Measurements from ENCODE around the gene STAT5B.

The STAT5B gene

GRCh38 chr17:42180922-42181850, 95.0 kb downstream of the STAT5B start, which contains the start of gene KCNH4:
KCNH4 (minus strand) TSS chr17:42181142; CDS start chr17:42180945, 197 bp downstream.
- Histone ChIP-seq H3K36me3 (ENCODE audit: control insufficient read depth in 1 of 2, insufficient read depth in 2 of 2, low read length in 2 of 2) (no peaks in the 10 kb centered on the region), H3K4me3 (ENCODE audit: low read depth in 1 of 2, low read length in 2 of 2) (peak within 1 kb of the TSS; percentile 44 to 54), H3K27me3 (ENCODE audit: control insufficient read depth in 1 of 2, insufficient read depth in 2 of 2, low read length in 2 of 2) (peaks cover 2 to 7% of the 10 kb centered on the region in 2 donors), H3K4me1 (ENCODE audit: control insufficient read depth in 1 of 2, insufficient read depth in 2 of 2, low read length in 2 of 2) (peaks cover 30 to 48% of the 10 kb centered on the region in 2 donors), H3K27ac (ENCODE audit: low read depth, low read length) (no peak within 1 kb of the TSS), H3K9ac (ENCODE audit: low read depth in 1 of 2, low read length in 2 of 2) (no peak within 1 kb of the TSS), H3K9me3 (ENCODE audit: control insufficient read depth in 1 of 2, low read length in 2 of 2) (no peaks in the 10 kb centered on the region)

- Histone ChIP-seq H3K36me3 (ENCODE audit: control insufficient read depth in 1 of 2, insufficient read depth in 2 of 2, low read length in 2 of 2) (no peaks in the 10 kb centered on the region), H3K9ac (ENCODE audit: low read depth in 1 of 2, low read length in 2 of 2) (no peak overlapping the region), H3K27me3 (ENCODE audit: control insufficient read depth in 1 of 2, insufficient read depth in 2 of 2, low read length in 2 of 2) (peaks cover 2 to 7% of the 10 kb centered on the region in 2 donors), H3K4me3 (ENCODE audit: low read depth in 1 of 2, low read length in 2 of 2) (peak overlapping the region; percentile 22 to 54), H3K27ac (ENCODE audit: low read depth, low read length) (no peak overlapping the region), H3K4me1 (ENCODE audit: control insufficient read depth in 1 of 2, insufficient read depth in 2 of 2, low read length in 2 of 2) (peaks cover 29 to 45% of the 10 kb centered on the region in 2 donors), H3K9me3 (ENCODE audit: control insufficient read depth in 1 of 2, low read length in 2 of 2) (no peaks in the 10 kb centered on the region)
Observed at GRCh38 chr17:42180411-42180921, 95.7 kb downstream of the STAT5B start.

GRCh38 chr17:42179911-42180410, 96.2 kb downstream of the STAT5B start:
- peaks cover 2 to 7% of the 10 kb centered on the region in 2 donors for H3K27me3 ChIP-seq (ENCODE audit: control insufficient read depth in 1 of 2, insufficient read depth in 2 of 2, low read length in 2 of 2)
- peaks cover 24 to 40% of the 10 kb centered on the region in 2 donors for H3K4me1 ChIP-seq (ENCODE audit: control insufficient read depth in 1 of 2, insufficient read depth in 2 of 2, low read length in 2 of 2)
- no peaks in the 10 kb centered on the region for H3K36me3 ChIP-seq (ENCODE audit: control insufficient read depth in 1 of 2, insufficient read depth in 2 of 2, low read length in 2 of 2)
- H3K9me3 ChIP-seq (ENCODE audit: control insufficient read depth in 1 of 2, low read length in 2 of 2): no peaks in the 10 kb centered on the region
- H3K4me3 ChIP-seq (ENCODE audit: low read depth in 1 of 2, low read length in 2 of 2): peak overlapping the region in 1 of 2 donors; percentile 54
- H3K9ac ChIP-seq (ENCODE audit: low read depth in 1 of 2, low read length in 2 of 2): no peak overlapping the region
- no peak overlapping the region for H3K27ac ChIP-seq (ENCODE audit: low read depth, low read length)

GRCh38 chr17:42179335-42179734, 96.9 kb downstream of the STAT5B start:
- no peak overlapping the region for H3K4me3 ChIP-seq (ENCODE audit: low read depth in 1 of 2, low read length in 2 of 2)
- no peaks in the 10 kb centered on the region for H3K36me3 ChIP-seq (ENCODE audit: control insufficient read depth in 1 of 2, insufficient read depth in 2 of 2, low read length in 2 of 2)
- no peak overlapping the region for H3K9ac ChIP-seq (ENCODE audit: low read depth in 1 of 2, low read length in 2 of 2)
- H3K4me1 ChIP-seq (ENCODE audit: control insufficient read depth in 1 of 2, insufficient read depth in 2 of 2, low read length in 2 of 2): peaks cover 18 to 33% of the 10 kb centered on the region in 2 donors
- no peak overlapping the region for H3K27ac ChIP-seq (ENCODE audit: low read depth, low read length)
- H3K27me3 ChIP-seq (ENCODE audit: control insufficient read depth in 1 of 2, insufficient read depth in 2 of 2, low read length in 2 of 2): peaks cover 2 to 7% of the 10 kb centered on the region in 2 donors
- H3K9me3 ChIP-seq (ENCODE audit: control insufficient read depth in 1 of 2, low read length in 2 of 2): no peaks in the 10 kb centered on the region

GRCh38 chr17:42178817-42179216, 97.4 kb downstream of the STAT5B start:
- H3K27ac ChIP-seq (ENCODE audit: low read depth, low read length): no peak overlapping the region

GRCh38 chr17:42177684-42178083, 98.5 kb downstream of the STAT5B start:
- H3K4me3 ChIP-seq (ENCODE audit: low read depth in 1 of 2, low read length in 2 of 2): no peak overlapping the region
- peaks cover 2 to 7% of the 10 kb centered on the region in 2 donors for H3K27me3 ChIP-seq (ENCODE audit: control insufficient read depth in 1 of 2, insufficient read depth in 2 of 2, low read length in 2 of 2)
- no peaks in the 10 kb centered on the region for H3K36me3 ChIP-seq (ENCODE audit: control insufficient read depth in 1 of 2, insufficient read depth in 2 of 2, low read length in 2 of 2)
- H3K9me3 ChIP-seq (ENCODE audit: control insufficient read depth in 1 of 2, low read length in 2 of 2): no peaks in the 10 kb centered on the region
- H3K9ac ChIP-seq (ENCODE audit: low read depth in 1 of 2, low read length in 2 of 2): no peak overlapping the region
- peaks cover 11 to 19% of the 10 kb centered on the region in 2 donors for H3K4me1 ChIP-seq (ENCODE audit: control insufficient read depth in 1 of 2, insufficient read depth in 2 of 2, low read length in 2 of 2)
- H3K27ac ChIP-seq (ENCODE audit: low read depth, low read length): no peak overlapping the region

More at GRCh38 chr17:42178817-42179216, 97.4 kb downstream of the STAT5B start:
- Histone ChIP-seq H3K4me1 (ENCODE audit: control insufficient read depth in 1 of 2, insufficient read depth in 2 of 2, low read length in 2 of 2) (peaks cover 17 to 30% of the 10 kb centered on the region in 2 donors), H3K9ac (ENCODE audit: low read depth in 1 of 2, low read length in 2 of 2) (no peak overlapping the region), H3K4me3 (ENCODE audit: low read depth in 1 of 2, low read length in 2 of 2) (no peak overlapping the region), H3K9me3 (ENCODE audit: control insufficient read depth in 1 of 2, low read length in 2 of 2) (no peaks in the 10 kb centered on the region), H3K36me3 (ENCODE audit: control insufficient read depth in 1 of 2, insufficient read depth in 2 of 2, low read length in 2 of 2) (no peaks in the 10 kb centered on the region), H3K27me3 (ENCODE audit: control insufficient read depth in 1 of 2, insufficient read depth in 2 of 2, low read length in 2 of 2) (peaks cover 2 to 7% of the 10 kb centered on the region in 2 donors)

- Histone ChIP-seq H3K27me3 (ENCODE audit: control insufficient read depth in 1 of 2, insufficient read depth in 2 of 2, low read length in 2 of 2) (no peaks in the 10 kb centered on the region), H3K27ac (ENCODE audit: low read depth, low read length) (no peak overlapping the region), H3K36me3 (ENCODE audit: control insufficient read depth in 1 of 2, insufficient read depth in 2 of 2, low read length in 2 of 2) (no peaks in the 10 kb centered on the region), H3K4me3 (ENCODE audit: low read depth in 1 of 2, low read length in 2 of 2) (no peak overlapping the region), H3K9ac (ENCODE audit: low read depth in 1 of 2, low read length in 2 of 2) (no peak overlapping the region), H3K4me1 (ENCODE audit: control insufficient read depth in 1 of 2, insufficient read depth in 2 of 2, low read length in 2 of 2) (peaks cover 0 to 3% of the 10 kb centered on the region in 2 donors), H3K9me3 (ENCODE audit: control insufficient read depth in 1 of 2, low read length in 2 of 2) (no peaks in the 10 kb centered on the region)
Observed at GRCh38 chr17:42174126-42174783, 101.9 kb downstream of the STAT5B start.

GRCh38 chr17:42171831-42172230, 104.4 kb downstream of the STAT5B start:
- no peaks in the 10 kb centered on the region for H3K36me3 ChIP-seq (ENCODE audit: control insufficient read depth in 1 of 2, insufficient read depth in 2 of 2, low read length in 2 of 2)
- H3K9ac ChIP-seq (ENCODE audit: low read depth in 1 of 2, low read length in 2 of 2): no peak overlapping the region
- no peak overlapping the region for H3K4me3 ChIP-seq (ENCODE audit: low read depth in 1 of 2, low read length in 2 of 2)
- no peak overlapping the region for H3K27ac ChIP-seq (ENCODE audit: low read depth, low read length)
- H3K27me3 ChIP-seq (ENCODE audit: control insufficient read depth in 1 of 2, insufficient read depth in 2 of 2, low read length in 2 of 2): no peaks in the 10 kb centered on the region
- no peaks in the 10 kb centered on the region for H3K4me1 ChIP-seq (ENCODE audit: control insufficient read depth in 1 of 2, insufficient read depth in 2 of 2, low read length in 2 of 2)
- H3K9me3 ChIP-seq (ENCODE audit: control insufficient read depth in 1 of 2, low read length in 2 of 2): no peaks in the 10 kb centered on the region

GRCh38 chr17:42169351-42169750, 106.8 kb downstream of the STAT5B start:
- no peaks in the 10 kb centered on the region for H3K9me3 ChIP-seq (ENCODE audit: control insufficient read depth in 1 of 2, low read length in 2 of 2)
- no peaks in the 10 kb centered on the region for H3K27me3 ChIP-seq (ENCODE audit: control insufficient read depth in 1 of 2, insufficient read depth in 2 of 2, low read length in 2 of 2)
- H3K36me3 ChIP-seq (ENCODE audit: control insufficient read depth in 1 of 2, insufficient read depth in 2 of 2, low read length in 2 of 2): no peaks in the 10 kb centered on the region
- no peaks in the 10 kb centered on the region for H3K4me1 ChIP-seq (ENCODE audit: control insufficient read depth in 1 of 2, insufficient read depth in 2 of 2, low read length in 2 of 2)
- no peak overlapping the region for H3K9ac ChIP-seq (ENCODE audit: low read depth in 1 of 2, low read length in 2 of 2)
- H3K4me3 ChIP-seq (ENCODE audit: low read depth in 1 of 2, low read length in 2 of 2): no peak overlapping the region
- H3K27ac ChIP-seq (ENCODE audit: low read depth, low read length): no peak overlapping the region

GRCh38 chr17:42167807-42168206, 108.4 kb downstream of the STAT5B start:
- H3K36me3 ChIP-seq (ENCODE audit: control insufficient read depth in 1 of 2, insufficient read depth in 2 of 2, low read length in 2 of 2): no peaks in the 10 kb centered on the region

More at GRCh38 chr17:42167807-42168206, 108.4 kb downstream of the STAT5B start:
- Histone ChIP-seq H3K4me3 (ENCODE audit: low read depth in 1 of 2, low read length in 2 of 2) (no peak overlapping the region), H3K4me1 (ENCODE audit: control insufficient read depth in 1 of 2, insufficient read depth in 2 of 2, low read length in 2 of 2) (no peaks in the 10 kb centered on the region), H3K9me3 (ENCODE audit: control insufficient read depth in 1 of 2, low read length in 2 of 2) (no peaks in the 10 kb centered on the region), H3K27me3 (ENCODE audit: control insufficient read depth in 1 of 2, insufficient read depth in 2 of 2, low read length in 2 of 2) (no peaks in the 10 kb centered on the region), H3K27ac (ENCODE audit: low read depth, low read length) (no peak overlapping the region), H3K9ac (ENCODE audit: low read depth in 1 of 2, low read length in 2 of 2) (no peak overlapping the region)

All from duodenal mucosa (tissue), 2 donors.